ENCODE measurements around the gene RNLS. TPM values are rescaled to one million over a fixed set of nuclear protein-coding genes. Genes with fewer than 3 reads are reported as not detected.

The RNLS gene
- total and polyA plus RNA-seq, 2 donors from 2014 or later = 19.5 to 21.1 TPM

DNA sequence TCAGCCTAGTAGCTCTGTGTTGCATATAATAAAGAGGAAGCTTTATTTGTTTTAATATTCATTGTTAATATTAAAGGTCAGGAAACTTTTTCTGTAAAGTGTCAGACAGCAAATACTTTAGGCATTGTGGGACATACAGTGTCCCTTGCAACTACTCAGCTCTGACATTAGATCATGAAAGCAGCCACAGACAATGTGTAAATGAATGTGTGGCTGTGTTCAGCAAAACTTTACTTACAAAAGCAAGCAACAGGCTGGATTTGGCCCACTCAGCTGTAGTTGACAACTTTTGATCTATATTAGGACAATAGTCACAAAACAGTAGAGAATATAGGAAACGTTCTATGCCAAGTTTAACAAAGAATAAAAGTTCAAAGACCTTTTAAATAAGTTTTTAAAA is 173.3 kb downstream of the RNLS start:
- Histone ChIP-seq H3K27me3 (ENCODE audit: control insufficient read depth, insufficient read depth, low read length) (no peaks in the 10 kb centered on the region), H3K4me3 (ENCODE audit: low read length in 3 of 3) (no peak overlapping the region), H3K4me1 (ENCODE audit: control insufficient read depth in 2 of 3, insufficient read depth in 2 of 3, low read depth in 1 of 3, low read length in 3 of 3) (no peaks in the 10 kb centered on the region), H3K9me3 (ENCODE audit: control insufficient read depth in 2 of 3, insufficient read depth in 1 of 3, low read length in 3 of 3) (no peaks in the 10 kb centered on the region), H3K9ac (ENCODE audit: low read length in 3 of 3) (no peak overlapping the region), H3K27ac (ENCODE audit: low read depth in 2 of 2, low read length in 2 of 2) (no peak overlapping the region), H3K36me3 (ENCODE audit: control insufficient read depth in 2 of 3, insufficient read depth in 3 of 3, low read length in 3 of 3) (no peaks in the 10 kb centered on the region)
- FAIRE-seq = no peak
- TF ChIP-seq, protein P1, sequence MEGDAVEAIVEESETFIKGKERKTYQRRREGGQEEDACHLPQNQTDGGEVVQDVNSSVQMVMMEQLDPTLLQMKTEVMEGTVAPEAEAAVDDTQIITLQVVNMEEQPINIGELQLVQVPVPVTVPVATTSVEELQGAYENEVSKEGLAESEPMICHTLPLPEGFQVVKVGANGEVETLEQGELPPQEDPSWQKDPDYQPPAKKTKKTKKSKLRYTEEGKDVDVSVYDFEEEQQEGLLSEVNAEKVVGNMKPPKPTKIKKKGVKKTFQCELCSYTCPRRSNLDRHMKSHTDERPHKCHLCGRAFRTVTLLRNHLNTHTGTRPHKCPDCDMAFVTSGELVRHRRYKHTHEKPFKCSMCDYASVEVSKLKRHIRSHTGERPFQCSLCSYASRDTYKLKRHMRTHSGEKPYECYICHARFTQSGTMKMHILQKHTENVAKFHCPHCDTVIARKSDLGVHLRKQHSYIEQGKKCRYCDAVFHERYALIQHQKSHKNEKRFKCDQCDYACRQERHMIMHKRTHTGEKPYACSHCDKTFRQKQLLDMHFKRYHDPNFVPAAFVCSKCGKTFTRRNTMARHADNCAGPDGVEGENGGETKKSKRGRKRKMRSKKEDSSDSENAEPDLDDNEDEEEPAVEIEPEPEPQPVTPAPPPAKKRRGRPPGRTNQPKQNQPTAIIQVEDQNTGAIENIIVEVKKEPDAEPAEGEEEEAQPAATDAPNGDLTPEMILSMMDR (IDR thresholded peaks at IDR 0.05; ENCODE audit: borderline replicate concordance, extremely low read depth, insufficient read depth) = no peak
- no peak for DNase-seq
- intact Hi-C loops (cut with DNase I) = no loop called here

DNA sequence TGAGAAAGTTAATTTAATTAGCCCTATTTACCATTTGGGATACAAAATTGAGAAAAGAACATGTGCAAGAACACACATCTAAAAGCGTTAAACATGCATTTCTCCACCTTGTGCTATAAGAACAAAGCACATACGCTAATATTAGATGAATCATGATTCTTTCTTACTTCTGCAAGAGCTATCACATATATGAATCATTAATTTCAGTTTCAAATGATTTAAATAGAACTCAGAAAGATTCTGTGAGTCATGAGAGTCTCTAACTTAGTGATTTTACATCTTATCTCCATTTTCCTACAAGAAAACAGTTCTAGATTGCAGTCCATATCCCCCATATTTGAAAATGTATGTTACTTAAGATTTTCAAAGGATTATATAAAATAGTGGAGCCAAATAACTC is 173.9 kb downstream of the RNLS start:
- TF ChIP-seq, protein P1 (IDR thresholded peaks at IDR 0.05; ENCODE audit: borderline replicate concordance, extremely low read depth, insufficient read depth) = no peak
- Histone ChIP-seq H3K9me3 (ENCODE audit: control insufficient read depth in 2 of 3, insufficient read depth in 1 of 3, low read length in 3 of 3) (no peaks in the 10 kb centered on the region), H3K27ac (ENCODE audit: low read depth in 2 of 2, low read length in 2 of 2) (no peak overlapping the region), H3K36me3 (ENCODE audit: control insufficient read depth in 2 of 3, insufficient read depth in 3 of 3, low read length in 3 of 3) (no peaks in the 10 kb centered on the region), H3K4me1 (ENCODE audit: control insufficient read depth in 2 of 3, insufficient read depth in 2 of 3, low read depth in 1 of 3, low read length in 3 of 3) (no peaks in the 10 kb centered on the region), H3K9ac (ENCODE audit: low read length in 3 of 3) (no peak overlapping the region), H3K27me3 (ENCODE audit: control insufficient read depth, insufficient read depth, low read length) (no peaks in the 10 kb centered on the region), H3K4me3 (ENCODE audit: low read length in 3 of 3) (no peak overlapping the region)
- intact Hi-C loops (cut with DNase I) = no loop called here
- DNase-seq (no peak), FAIRE-seq (no peak)

- Histone ChIP-seq H3K27ac (ENCODE audit: low read depth in 2 of 2, low read length in 2 of 2) (no peak overlapping the region), H3K4me3 (ENCODE audit: low read length in 3 of 3) (no peak overlapping the region), H3K27me3 (ENCODE audit: control insufficient read depth, insufficient read depth, low read length) (no peaks in the 10 kb centered on the region), H3K9ac (ENCODE audit: low read length in 3 of 3) (no peak overlapping the region), H3K9me3 (ENCODE audit: control insufficient read depth in 2 of 3, insufficient read depth in 1 of 3, low read length in 3 of 3) (no peaks in the 10 kb centered on the region), H3K4me1 (ENCODE audit: control insufficient read depth in 2 of 3, insufficient read depth in 2 of 3, low read depth in 1 of 3, low read length in 3 of 3) (no peaks in the 10 kb centered on the region), H3K36me3 (ENCODE audit: control insufficient read depth in 2 of 3, insufficient read depth in 3 of 3, low read length in 3 of 3) (no peaks in the 10 kb centered on the region)
- FAIRE-seq (no peak), DNase-seq (no peak)
- intact Hi-C loops (cut with DNase I) = no loop called here
- TF ChIP-seq, protein P1 (IDR thresholded peaks at IDR 0.05; ENCODE audit: borderline replicate concordance, extremely low read depth, insufficient read depth) = no peak
Observed at GRCh38 chr10:88408096-88408495, 175.0 kb downstream of the RNLS start.

DNA sequence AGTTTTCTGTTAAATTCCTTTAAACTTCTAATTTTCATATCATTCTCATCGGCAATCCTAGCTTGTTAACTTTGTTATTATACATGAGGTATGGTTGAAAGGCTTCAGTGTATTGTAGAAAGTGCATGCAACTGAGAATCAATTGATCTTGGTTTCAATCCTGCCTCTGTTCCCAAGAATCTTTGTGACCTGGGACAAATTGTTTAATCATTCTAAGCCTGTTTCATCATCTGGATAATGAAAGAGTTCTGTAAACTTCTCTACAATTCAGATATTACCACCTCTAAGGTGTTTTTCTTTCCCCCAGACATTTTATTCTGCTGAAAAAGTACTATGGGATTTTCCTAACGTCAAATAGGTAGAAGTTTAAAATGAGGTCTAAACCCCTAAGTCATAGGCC is 179.0 kb downstream of the RNLS start:
- DNase-seq (no peak), FAIRE-seq (no peak)
- H3K4me1 ChIP-seq (ENCODE audit: control insufficient read depth in 2 of 3, insufficient read depth in 2 of 3, low read depth in 1 of 3, low read length in 3 of 3) = no peaks in the 10 kb centered on the region
- no peaks in the 10 kb centered on the region for H3K9me3 ChIP-seq (ENCODE audit: control insufficient read depth in 2 of 3, insufficient read depth in 1 of 3, low read length in 3 of 3)
- no peak overlapping the region for H3K27ac ChIP-seq (ENCODE audit: low read depth in 2 of 2, low read length in 2 of 2)
- intact Hi-C loops (cut with DNase I) = no loop called here
- TF ChIP-seq, protein P1 (IDR thresholded peaks at IDR 0.05; ENCODE audit: borderline replicate concordance, extremely low read depth, insufficient read depth) = no peak
- H3K27me3 ChIP-seq (ENCODE audit: control insufficient read depth, insufficient read depth, low read length) = no peaks in the 10 kb centered on the region
- no peak overlapping the region for H3K9ac ChIP-seq (ENCODE audit: low read length in 3 of 3)
- no peak overlapping the region for H3K4me3 ChIP-seq (ENCODE audit: low read length in 3 of 3)
- no peaks in the 10 kb centered on the region for H3K36me3 ChIP-seq (ENCODE audit: control insufficient read depth in 2 of 3, insufficient read depth in 3 of 3, low read length in 3 of 3)
